ENCODE results near the gene HARS1. TPM values are rescaled to one million over a fixed set of nuclear protein-coding genes. Genes with fewer than 3 reads are reported as not detected.
"Not testable (repeated sequence)": the region's sequence is repeated elsewhere in the genome, so short reads cannot be mapped to it uniquely, and the experiment has no call there.

HARS1 gene
- polyA plus RNA-seq = 10 to 100 TPM; 52.0 to 90.7 (median 79.5) TPM

- peak within 1 kb of the TSS; percentile 91 to 100 (median 99) for H3K4me3 Mint-ChIP-seq
- H3K9me3 Mint-ChIP-seq = no peaks in the 10 kb centered on the region
- H3K36me3 Mint-ChIP-seq = peaks cover 11 to 19% (median 12%) of the 10 kb centered on the region in 3 donors
- peaks cover 1 to 2% (median 2%) of the 10 kb centered on the region in 3 donors for H3K27me3 Mint-ChIP-seq (ENCODE audit: low read depth in 3 of 3)
- peaks cover 42 to 60% of the 10 kb centered on the region in 2 donors for H3K4me1 Mint-ChIP-seq
- DNase-seq = peak; percentile 81 to 86 (median 84)
- peak within 1 kb of the TSS; percentile 88 to 100 (median 98) for H3K27ac Mint-ChIP-seq
Measured at GRCh38 chr5:140690941-140691924, at the start of gene HARS1, which contains the start of gene HARS2. Gene HARS1 (minus strand): TSS chr5:140691370. CDS start chr5:140691304, 66 bp downstream. Gene HARS2 (plus strand): TSS chr5:140691455. CDS start chr5:140691649, 194 bp downstream.

DNA sequence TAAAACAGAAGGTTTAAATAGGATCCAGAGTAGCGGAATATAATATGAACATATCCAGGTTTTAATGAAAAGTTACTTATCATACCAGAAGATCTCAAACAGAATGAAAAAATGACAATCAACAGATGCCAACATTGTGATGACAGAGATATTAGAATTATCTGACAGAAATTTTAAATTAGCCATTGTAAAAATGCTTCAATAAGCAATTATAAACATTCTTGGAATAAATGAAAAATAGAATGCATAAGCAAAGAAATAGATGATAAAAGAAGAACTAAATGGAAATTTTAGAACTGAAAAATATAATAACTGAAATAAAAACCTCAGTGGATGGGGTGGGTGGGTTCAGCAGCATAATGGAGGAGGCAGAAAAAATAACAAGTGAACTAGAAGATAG lies 46.3 kb upstream of the HARS1 start:
- Mint-ChIP-seq H3K27ac (no peak overlapping the region), H3K4me1 (no peaks in the 10 kb centered on the region), H3K4me3 (no peak overlapping the region), H3K9me3 (peaks cover 0 to 6% (median 3%) of the 10 kb centered on the region in 6 donors), H3K27me3 (ENCODE audit: low read depth in 3 of 3) (peaks cover 4 to 19% (median 8%) of the 10 kb centered on the region in 3 donors), H3K36me3 (no peaks in the 10 kb centered on the region)
- DNase-seq = no peak

GRCh38 chr5:140734354-140734753 lies 43.2 kb upstream of the HARS1 start:
- H3K4me3 Mint-ChIP-seq = no peak overlapping the region
- no peaks in the 10 kb centered on the region for H3K36me3 Mint-ChIP-seq
- DNase-seq = no peak
- H3K4me1 Mint-ChIP-seq = no peaks in the 10 kb centered on the region
- H3K27me3 Mint-ChIP-seq (ENCODE audit: low read depth in 3 of 3) = peaks cover 5 to 20% (median 10%) of the 10 kb centered on the region in 3 donors
- H3K9me3 Mint-ChIP-seq = peaks cover 0 to 6% (median 1%) of the 10 kb centered on the region in 6 donors
- H3K27ac Mint-ChIP-seq = no peak overlapping the region

DNA sequence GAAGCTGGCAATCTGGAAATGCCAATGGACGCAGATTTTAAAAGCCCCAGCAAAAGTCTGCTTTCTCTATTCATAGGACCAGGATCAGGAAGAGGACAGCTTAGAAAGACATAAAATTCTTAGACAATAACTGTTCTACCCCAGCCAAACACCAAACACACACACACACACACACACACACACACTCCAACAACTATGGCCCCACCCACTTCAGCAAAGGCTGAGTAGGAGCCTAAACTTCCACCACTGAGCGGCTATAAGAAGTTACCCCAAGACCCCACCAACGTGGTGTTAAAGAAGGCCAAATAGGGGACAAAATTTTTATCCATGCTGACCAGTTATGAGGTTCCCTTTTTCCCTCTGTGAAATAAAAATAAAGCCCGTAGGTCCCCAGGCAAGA lies 41.9 kb upstream of the HARS1 start:
- no peak overlapping the region for H3K4me3 Mint-ChIP-seq
- peaks cover 0 to 6% (median under 1%) of the 10 kb centered on the region in 6 donors for H3K9me3 Mint-ChIP-seq
- no peaks in the 10 kb centered on the region for H3K36me3 Mint-ChIP-seq
- H3K4me1 Mint-ChIP-seq = no peaks in the 10 kb centered on the region
- peaks cover 5 to 17% (median 9%) of the 10 kb centered on the region in 3 donors for H3K27me3 Mint-ChIP-seq (ENCODE audit: low read depth in 3 of 3)
- H3K27ac Mint-ChIP-seq = no peak overlapping the region
- DNase-seq = no peak

DNA sequence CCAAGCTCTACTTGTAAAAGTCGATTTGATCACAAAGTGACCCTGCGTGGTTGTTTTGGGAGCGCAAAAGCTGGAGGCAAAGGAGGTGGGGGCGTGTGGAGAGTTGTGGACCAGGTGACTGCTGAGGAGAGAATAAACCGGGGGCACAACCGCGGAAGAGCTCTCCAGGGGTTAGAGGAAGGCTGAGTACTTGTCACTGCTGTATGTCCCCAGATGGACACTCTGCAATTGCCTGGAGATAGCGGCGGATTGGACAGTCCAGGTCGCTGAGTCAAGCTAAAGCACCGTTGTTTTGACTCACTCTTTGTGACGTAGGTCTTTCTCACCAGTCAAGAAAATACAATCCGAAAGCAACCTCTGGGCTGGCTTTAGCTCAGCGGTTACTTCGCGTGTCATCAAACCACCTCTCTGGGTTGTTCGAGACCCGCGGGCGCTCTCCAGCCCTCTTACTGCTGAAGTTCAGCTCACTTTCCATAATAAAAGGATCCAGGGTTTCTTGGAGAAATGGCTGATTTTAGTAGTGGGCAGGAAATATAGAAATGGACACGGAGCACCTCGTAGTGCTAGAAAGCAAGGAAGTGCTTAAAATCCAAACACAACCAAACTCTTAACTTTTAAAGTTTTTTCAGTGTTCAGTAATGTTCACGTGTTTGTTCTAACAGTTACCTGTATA lies 34.8 kb upstream of the HARS1 start:
- DNase-seq = peak; percentile 52 to 70 (median 59)
- Mint-ChIP-seq H3K27ac (peak overlapping the region in 2 of 6 donors; percentile 34 to 79), H3K4me3 (peak overlapping the region; percentile 56 to 80 (median 72)), H3K4me1 (peaks cover 6 to 13% of the 10 kb centered on the region in 2 donors), H3K36me3 (no peaks in the 10 kb centered on the region), H3K9me3 (no peaks in the 10 kb centered on the region), H3K27me3 (ENCODE audit: low read depth in 3 of 3) (peaks cover 6 to 13% (median 12%) of the 10 kb centered on the region in 3 donors)

GRCh38 chr5:140721395-140721794 lies 30.2 kb upstream of the HARS1 start:
- H3K4me3 Mint-ChIP-seq, DNase-seq, H3K9me3 Mint-ChIP-seq, H3K36me3 Mint-ChIP-seq, H3K27ac Mint-ChIP-seq: not testable (repeated sequence)
- Mint-ChIP-seq H3K27me3 (ENCODE audit: low read depth in 3 of 3) (peaks cover 3 to 17% (median 16%) of the 10 kb centered on the region in 3 donors), H3K4me1 (peaks cover 6 to 10% of the 10 kb centered on the region in 2 donors)

DNA sequence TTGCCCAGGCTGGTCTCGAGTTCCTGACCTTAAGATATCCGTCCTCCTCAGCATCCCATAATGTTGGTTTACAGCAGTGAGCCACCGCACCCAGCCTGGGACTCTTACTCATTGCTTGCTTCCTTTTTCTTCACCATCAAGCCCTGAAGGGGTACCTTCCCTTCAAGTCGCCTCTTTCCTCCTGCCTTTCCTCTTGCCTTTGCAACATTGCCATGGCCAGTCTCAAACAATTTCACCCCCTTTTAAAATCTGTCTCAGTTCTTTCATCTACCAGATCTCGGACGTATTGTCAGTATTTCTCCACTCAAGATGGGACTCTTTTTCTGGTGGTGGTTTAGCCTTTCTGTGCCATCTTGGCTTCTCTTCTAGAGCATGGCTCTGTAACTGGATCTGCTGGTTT lies 29.6 kb upstream of the HARS1 start:
- not testable (repeated sequence) for H3K27ac Mint-ChIP-seq, H3K9me3 Mint-ChIP-seq, H3K4me3 Mint-ChIP-seq, H3K36me3 Mint-ChIP-seq, H3K4me1 Mint-ChIP-seq, DNase-seq
- peaks cover 2 to 14% (median 12%) of the 10 kb centered on the region in 3 donors for H3K27me3 Mint-ChIP-seq (ENCODE audit: low read depth in 3 of 3)

- Mint-ChIP-seq H3K27ac (no peak overlapping the region), H3K36me3 (no peaks in the 10 kb centered on the region), H3K9me3 (no peaks in the 10 kb centered on the region), H3K4me1 (peaks cover under 1 to 2% of the 10 kb centered on the region in 2 donors), H3K27me3 (ENCODE audit: low read depth in 3 of 3) (peaks cover 0 to 13% (median 6%) of the 10 kb centered on the region in 3 donors), H3K4me3 (peak overlapping the region in 1 of 5 donors; percentile 31)
- DNase-seq = no peak
Measured at GRCh38 chr5:140718266-140718592, 27.1 kb upstream of the HARS1 start.

DNA sequence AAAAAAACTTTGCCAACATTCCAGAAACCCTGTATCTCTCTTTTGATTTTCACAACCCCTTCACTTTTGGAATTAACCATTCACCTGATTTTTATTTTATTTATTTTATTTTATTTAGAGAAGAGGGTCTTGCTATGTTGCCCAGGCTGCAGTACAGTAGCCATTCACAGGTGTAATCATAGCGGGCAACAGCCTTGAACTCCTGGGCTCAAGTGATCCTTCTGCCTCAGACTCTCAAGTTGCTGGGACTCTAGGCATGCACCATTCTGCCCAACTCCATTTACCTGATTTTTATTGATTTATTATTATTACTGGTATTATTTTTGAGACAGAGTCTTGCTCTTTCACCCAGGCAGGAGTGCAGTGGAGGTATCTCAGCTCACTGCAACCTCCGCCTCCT lies 25.1 kb upstream of the HARS1 start:
- H3K27ac Mint-ChIP-seq, H3K4me3 Mint-ChIP-seq, H3K9me3 Mint-ChIP-seq, H3K36me3 Mint-ChIP-seq, DNase-seq: not testable (repeated sequence)
- Mint-ChIP-seq H3K27me3 (ENCODE audit: low read depth in 3 of 3) (peaks cover 6 to 18% (median 6%) of the 10 kb centered on the region in 3 donors), H3K4me1 (peaks cover 11 to 15% of the 10 kb centered on the region in 2 donors)

- Mint-ChIP-seq H3K4me3 (peak overlapping the region in 1 of 5 donors; percentile 3), H3K9me3 (peaks cover 0 to 3% (median 0%) of the 10 kb centered on the region in 6 donors), H3K36me3 (no peaks in the 10 kb centered on the region), H3K4me1 (peaks cover 25 to 29% of the 10 kb centered on the region in 2 donors), H3K27ac (no peak overlapping the region), H3K27me3 (ENCODE audit: low read depth in 3 of 3) (peaks cover 11 to 19% (median 18%) of the 10 kb centered on the region in 3 donors)
- no peak for DNase-seq
Measured at GRCh38 chr5:140713562-140714094, 22.5 kb upstream of the HARS1 start.

DNA sequence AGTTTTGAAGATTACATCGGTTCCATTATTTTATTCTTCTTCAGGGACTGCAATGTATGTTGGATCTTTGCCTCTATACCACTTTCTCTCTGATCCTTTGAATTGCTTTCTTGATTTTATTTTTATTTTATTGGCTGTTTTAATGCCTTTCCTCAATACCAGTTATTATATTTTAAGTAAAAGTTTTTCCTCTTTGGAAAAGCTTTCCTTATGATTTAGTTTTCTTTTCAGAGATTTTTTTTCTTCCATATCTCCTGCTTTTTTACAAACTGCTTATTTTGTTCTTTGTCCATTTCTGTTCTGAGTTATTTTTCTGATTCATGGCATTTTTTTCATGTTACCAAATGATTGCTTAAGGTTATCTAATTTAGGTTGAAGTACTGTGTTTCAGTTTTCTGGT lies 20.6 kb upstream of the HARS1 start:
- Mint-ChIP-seq H3K9me3 (peaks cover 0 to 3% (median 0%) of the 10 kb centered on the region in 6 donors), H3K4me3 (peak overlapping the region; percentile 93 to 99 (median 97)), H3K27me3 (ENCODE audit: low read depth in 3 of 3) (peaks cover 11 to 18% (median 17%) of the 10 kb centered on the region in 3 donors), H3K36me3 (no peaks in the 10 kb centered on the region), H3K27ac (peak overlapping the region in 5 of 6 donors; percentile 38 to 100 (median 99)), H3K4me1 (peaks cover 25 to 29% of the 10 kb centered on the region in 2 donors)
- no peak for DNase-seq

DNA sequence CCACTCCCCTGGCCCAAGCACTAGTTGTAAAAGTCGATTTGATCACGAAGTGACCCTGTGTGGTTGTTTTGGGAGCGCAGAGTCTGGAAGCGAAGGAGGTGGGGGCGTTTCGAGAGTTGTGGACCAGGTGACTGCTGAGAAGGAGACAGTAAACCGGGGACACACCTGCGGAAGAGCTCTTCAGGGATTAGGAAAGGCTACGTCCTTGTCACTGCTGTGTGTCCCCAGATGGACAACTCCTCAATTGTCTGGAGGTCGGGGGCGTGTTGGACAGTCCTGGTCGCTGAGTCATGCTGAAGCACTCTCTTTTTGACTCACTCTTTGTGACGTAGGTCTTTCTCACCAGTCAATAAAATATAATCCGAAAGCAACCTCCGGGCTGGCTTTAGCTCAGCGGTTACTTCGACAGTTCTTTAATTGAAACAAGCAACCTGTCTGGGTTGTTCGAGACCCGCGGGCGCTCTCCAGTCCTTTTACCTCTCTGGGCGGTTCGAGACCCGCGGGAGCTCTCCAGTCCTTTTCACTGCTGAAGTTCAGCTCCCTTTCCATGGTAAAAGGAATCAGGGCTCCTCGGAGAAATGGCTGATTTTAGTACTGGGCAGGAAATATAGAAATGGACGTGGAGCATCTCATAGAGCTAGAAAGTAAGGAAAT lies 19.9 kb upstream of the HARS1 start:
- peaks cover 11 to 18% (median 17%) of the 10 kb centered on the region in 3 donors for H3K27me3 Mint-ChIP-seq (ENCODE audit: low read depth in 3 of 3)
- H3K27ac Mint-ChIP-seq = peak overlapping the region; percentile 92 to 100 (median 99)
- peaks cover 2 to 3% (median 3%) of the 10 kb centered on the region in 3 donors for H3K36me3 Mint-ChIP-seq
- H3K9me3 Mint-ChIP-seq = peaks cover 0 to 3% (median 0%) of the 10 kb centered on the region in 6 donors
- peak; percentile 94 to 96 (median 95) for DNase-seq
- H3K4me3 Mint-ChIP-seq = peak overlapping the region; percentile 93 to 99 (median 97)
- H3K4me1 Mint-ChIP-seq = peaks cover 25 to 29% of the 10 kb centered on the region in 2 donors

DNA sequence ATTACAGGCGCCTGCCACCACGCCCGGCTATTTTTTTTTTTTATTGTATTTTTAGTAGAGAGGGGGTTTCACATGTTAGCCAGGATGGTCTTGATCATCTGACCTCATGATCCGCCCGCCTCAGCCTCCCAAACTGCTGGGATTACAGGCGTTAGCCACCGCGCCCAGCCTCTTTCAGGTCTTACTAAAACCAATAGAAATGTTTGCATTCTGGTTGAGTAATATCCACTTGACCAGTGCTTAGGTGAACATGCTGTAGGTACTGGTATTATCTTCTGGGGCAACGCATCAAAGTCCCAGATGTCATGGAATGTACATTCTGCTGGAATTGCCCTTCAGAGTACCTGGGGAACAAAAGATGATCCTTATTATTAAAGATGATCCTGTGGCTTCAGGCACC lies 17.6 kb upstream of the HARS1 start:
- Mint-ChIP-seq H3K4me3 (peak overlapping the region in 3 of 5 donors; percentile 97 to 99 (median 97)), H3K27me3 (ENCODE audit: low read depth in 3 of 3) (peaks cover 11 to 20% (median 17%) of the 10 kb centered on the region in 3 donors), H3K36me3 (peaks cover 14 to 19% (median 19%) of the 10 kb centered on the region in 3 donors), H3K4me1 (peaks cover 25 to 29% of the 10 kb centered on the region in 2 donors), H3K27ac (peak overlapping the region in 1 of 6 donors; percentile 100)
- H3K9me3 Mint-ChIP-seq, DNase-seq: not testable (repeated sequence)
